GM18861 (cell line): ENCODE measurements around the gene MIPOL1.

Experiments used
- ATAC-seq: cut with Tn5 transposase; IDR thresholded peaks from one replicate; pipeline ENCODE4 v1.9.1; 2021; ENCODE audit not compliant: unreplicated experiment

The MIPOL1 gene

GRCh38 chr14:37594238-37594970 lies 396.7 kb downstream of the MIPOL1 start:
- no peak for ATAC-seq

DNA sequence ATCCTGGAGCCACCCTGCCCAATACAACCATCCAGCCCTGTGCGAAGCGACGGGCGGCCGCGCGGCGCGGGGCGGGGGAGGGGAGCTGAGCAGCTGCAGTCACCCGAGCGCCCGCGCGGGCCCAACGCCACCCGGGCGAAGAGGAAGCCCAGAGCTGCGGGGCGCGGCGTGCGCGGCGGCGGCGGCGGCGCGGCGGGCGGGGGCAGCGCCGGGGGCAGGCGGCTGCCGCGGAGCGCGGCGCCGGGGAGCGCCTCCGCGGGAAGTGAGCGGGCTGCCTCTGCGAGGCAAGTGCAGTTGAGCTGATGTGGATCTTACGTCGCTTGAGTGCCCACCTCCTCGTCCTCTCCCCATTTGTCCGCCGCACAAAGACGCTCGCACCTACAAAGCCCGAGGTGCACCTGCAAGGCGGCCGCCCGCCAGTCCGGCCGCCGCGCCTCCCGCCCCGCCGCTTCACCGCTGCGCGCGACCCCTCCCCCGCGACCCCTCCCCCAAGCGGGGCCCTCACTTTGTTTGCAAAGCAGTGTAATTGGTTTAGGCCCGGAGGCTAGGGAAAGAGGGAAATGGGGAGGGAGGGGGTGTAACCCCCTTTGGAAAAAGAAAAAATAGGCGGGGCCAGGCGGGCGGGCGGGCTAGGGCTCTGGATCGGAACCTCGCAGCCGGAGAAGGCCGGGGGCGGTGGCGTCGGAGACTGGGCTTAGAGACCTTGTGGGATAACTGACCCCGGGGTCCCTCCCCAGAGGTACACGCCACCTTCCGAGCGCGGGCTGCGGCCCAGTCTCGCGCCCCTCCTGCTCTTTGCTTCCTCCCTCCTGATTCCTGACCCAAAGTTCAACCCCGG lies 397.5 kb downstream of the MIPOL1 start, which contains the start of the genes FOXA1 and TTC6:
TSS of gene FOXA1 (minus strand) at position 279 of the 838 bp plus-strand sequence. CDS start at position 2, 277 bp downstream.
TSS of gene TTC6 (plus strand) at position 659 of the 838 bp plus-strand sequence. CDS start 26,436 bp downstream, outside the sequence.
- no peak for ATAC-seq

GRCh38 chr14:37595809-37596621 lies 398.3 kb downstream of the MIPOL1 start:
- ATAC-seq, result no peak

DNA sequence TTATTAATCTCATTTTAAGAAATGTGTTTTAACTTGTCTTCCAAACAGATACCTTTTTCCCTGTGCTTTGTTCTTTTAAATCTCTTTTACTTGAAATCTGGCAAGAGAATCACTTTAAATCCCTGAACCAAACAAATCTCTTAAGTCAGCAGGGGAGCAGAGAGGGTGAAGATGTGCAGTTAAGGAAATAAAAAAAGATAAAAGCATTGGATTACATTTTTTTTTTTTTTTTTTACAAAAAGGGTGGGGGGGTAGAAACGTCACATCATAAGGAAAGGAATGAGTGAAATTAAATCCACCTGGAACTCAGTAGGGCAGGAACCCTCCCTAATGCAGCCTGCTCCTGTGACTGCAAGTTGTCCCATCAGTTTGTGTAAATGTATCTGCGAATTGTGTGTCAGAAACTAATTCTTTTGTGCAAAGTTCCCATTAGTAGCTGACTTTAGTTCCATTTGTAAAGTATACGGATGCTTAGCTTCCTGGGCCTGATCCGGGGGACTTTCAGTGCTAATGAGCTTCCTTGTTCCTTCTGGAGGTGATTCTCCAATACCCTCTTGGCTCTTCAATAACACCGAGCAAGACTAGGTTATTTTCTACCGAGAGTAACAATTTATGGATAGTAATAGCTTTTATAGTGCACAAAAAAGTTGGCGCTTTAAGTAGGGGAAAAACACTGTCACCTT lies 399.2 kb downstream of the MIPOL1 start:
- ATAC-seq, result no peak

GRCh38 chr14:37597538-37597913 lies 399.8 kb downstream of the MIPOL1 start:
- ATAC-seq, result no peak

- no peak for ATAC-seq
Observed at GRCh38 chr14:37597914-37598746, 400.4 kb downstream of the MIPOL1 start.

DNA sequence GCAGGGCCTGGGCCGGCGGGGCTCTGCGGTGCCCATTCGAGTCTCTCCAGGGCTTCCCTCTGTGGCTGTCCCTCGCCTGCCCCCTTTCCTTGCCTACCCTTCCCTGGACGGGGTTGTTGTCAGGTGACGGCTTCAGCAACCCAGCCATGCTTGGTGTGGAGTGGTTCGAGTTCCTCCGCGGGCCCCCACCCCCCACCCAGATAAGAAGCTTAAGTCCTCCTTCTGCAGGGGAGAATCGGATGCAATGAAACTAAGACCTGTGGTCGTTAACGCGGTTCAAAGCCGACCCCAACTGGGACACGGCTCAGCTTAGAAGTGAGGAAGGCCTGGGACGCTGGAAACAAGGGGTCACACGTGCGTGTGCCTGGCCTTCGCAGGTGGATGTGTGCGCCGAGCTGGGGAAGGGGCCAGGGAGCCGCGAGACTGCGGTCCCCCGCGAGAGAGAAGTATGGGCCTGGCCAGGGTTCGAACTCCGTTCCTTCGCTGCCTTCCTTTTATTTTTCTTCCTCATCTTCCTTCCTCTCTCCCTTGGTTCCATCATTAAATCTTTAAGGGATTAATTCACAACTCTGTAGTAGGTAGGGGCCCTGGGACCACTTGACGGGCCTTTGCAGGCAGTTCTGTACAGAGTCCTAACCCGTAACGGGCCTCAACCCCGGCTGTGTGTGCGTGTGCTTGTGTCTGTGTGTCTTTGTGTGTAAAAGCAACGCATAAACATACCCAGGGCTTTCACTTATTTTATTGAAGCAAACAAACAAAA lies 401.2 kb downstream of the MIPOL1 start:
- ATAC-seq, result no peak

GRCh38 chr14:37599507-37600368 lies 402.0 kb downstream of the MIPOL1 start:
- ATAC-seq, result no peak

- no peak for ATAC-seq
Observed at GRCh38 chr14:37600880-37601741, 403.4 kb downstream of the MIPOL1 start.

DNA sequence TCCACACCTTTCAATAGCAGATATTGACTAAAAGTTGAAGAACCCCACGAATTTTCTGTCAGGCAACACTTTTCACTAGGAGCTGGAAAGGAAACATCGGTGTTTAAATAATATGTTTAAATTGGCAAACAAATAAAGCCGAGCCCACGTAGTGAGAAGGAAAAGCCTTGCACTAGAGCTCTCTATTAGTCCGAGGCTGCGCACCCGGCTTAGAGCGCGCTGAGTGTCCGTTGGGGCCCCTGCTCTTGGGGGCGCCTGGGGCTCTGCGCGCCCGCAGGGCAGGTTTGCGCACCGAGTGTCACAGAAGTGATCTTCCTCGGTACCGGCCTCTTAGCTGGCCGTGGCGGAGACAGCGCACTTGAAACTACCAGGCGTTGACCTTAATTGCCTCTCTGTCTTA lies 404.1 kb downstream of the MIPOL1 start:
- no peak for ATAC-seq
